Muscle layer of colon (tissue), 2 donors: ENCODE measurements around the gene NARF.

Source experiments
- H3K27ac ChIP-seq: one replicate; pipeline ENCODE4 v1.7.0; 2013; ENCODE audit warnings: low read depth, mild to moderate bottlenecking, low read length, moderate library complexity
- H3K27me3 ChIP-seq, 2 donors: one replicate each; pipeline ENCODE4 v1.7.0; 2013; ENCODE audit warnings: low read length in 2 of 2, mild to moderate bottlenecking in 2 of 2; ENCODE audit not compliant: insufficient read depth in 2 of 2, control insufficient read depth in 1 of 2
- H3K36me3 ChIP-seq: one replicate; pipeline ENCODE4 v1.7.0; 2013; ENCODE audit warnings: mild to moderate bottlenecking, low read length; ENCODE audit not compliant: insufficient read depth
- H3K4me1 ChIP-seq: one replicate; pipeline ENCODE4 v1.7.0; 2013; ENCODE audit warnings: mild to moderate bottlenecking, low read length; ENCODE audit not compliant: insufficient read depth
- H3K4me3 ChIP-seq, 2 donors: one replicate each; pipeline ENCODE4 v1.7.0; 2013; ENCODE audit warnings: low read length in 2 of 2, low read depth in 1 of 2, mild to moderate bottlenecking in 1 of 2, moderate library complexity in 1 of 2
- H3K9ac ChIP-seq: one replicate; pipeline ENCODE4 v1.7.0; 2013; ENCODE audit warnings: low read length
- H3K9me3 ChIP-seq: one replicate; pipeline ENCODE4 v1.7.0; 2013; ENCODE audit warnings: mild to moderate bottlenecking, low read length
- donor health status: abdominal sarcoma.
- donor health status: Adenocarcinoma of cecum.

The NARF gene

GRCh38 chr17:82435601-82436583 is 22.6 kb upstream of the NARF start:
- Histone ChIP-seq H3K27me3 (no peaks in the 10 kb centered on the region), H3K27ac (no peak overlapping the region), H3K9me3 (no peaks in the 10 kb centered on the region), H3K4me1 (no peaks in the 10 kb centered on the region), H3K36me3 (no peaks in the 10 kb centered on the region), H3K4me3 (no peak overlapping the region), H3K9ac (no peak overlapping the region)

GRCh38 chr17:82436601-82437324 is 21.8 kb upstream of the NARF start:
- H3K9me3 ChIP-seq, result no peaks in the 10 kb centered on the region
- H3K27ac ChIP-seq, result no peak overlapping the region
- H3K4me3 ChIP-seq, result no peak overlapping the region
- no peaks in the 10 kb centered on the region for H3K4me1 ChIP-seq
- H3K27me3 ChIP-seq, result no peaks in the 10 kb centered on the region
- H3K9ac ChIP-seq, result no peak overlapping the region
- H3K36me3 ChIP-seq, result no peaks in the 10 kb centered on the region

- H3K9ac ChIP-seq, result no peak overlapping the region
- H3K36me3 ChIP-seq, result no peaks in the 10 kb centered on the region
- no peak overlapping the region for H3K4me3 ChIP-seq
Observed at GRCh38 chr17:82437325-82437668, 21.2 kb upstream of the NARF start.

GRCh38 chr17:82438401-82439193 is 19.9 kb upstream of the NARF start:
- Histone ChIP-seq H3K36me3 (peaks cover 8% of the 10 kb centered on the region), H3K4me3 (no peak overlapping the region), H3K4me1 (no peaks in the 10 kb centered on the region), H3K27ac (no peak overlapping the region), H3K27me3 (no peaks in the 10 kb centered on the region), H3K9ac (no peak overlapping the region), H3K9me3 (no peaks in the 10 kb centered on the region)

More at GRCh38 chr17:82437325-82437668, 21.2 kb upstream of the NARF start:
- Histone ChIP-seq H3K27me3 (no peaks in the 10 kb centered on the region), H3K9me3 (no peaks in the 10 kb centered on the region), H3K27ac (no peak overlapping the region), H3K4me1 (no peaks in the 10 kb centered on the region)

- no peaks in the 10 kb centered on the region for H3K27me3 ChIP-seq
- H3K4me3 ChIP-seq, result no peak overlapping the region
- H3K4me1 ChIP-seq, result no peaks in the 10 kb centered on the region
- H3K27ac ChIP-seq, result no peak overlapping the region
- H3K9ac ChIP-seq, result no peak overlapping the region
- H3K9me3 ChIP-seq, result no peaks in the 10 kb centered on the region
- H3K36me3 ChIP-seq, result peaks cover 8% of the 10 kb centered on the region
Observed at GRCh38 chr17:82439194-82439828, 19.2 kb upstream of the NARF start.

GRCh38 chr17:82439829-82440365 is 18.6 kb upstream of the NARF start:
- Histone ChIP-seq H3K4me3 (no peak overlapping the region), H3K36me3 (peaks cover 8% of the 10 kb centered on the region), H3K27ac (no peak overlapping the region), H3K9ac (no peak overlapping the region), H3K9me3 (no peaks in the 10 kb centered on the region), H3K27me3 (no peaks in the 10 kb centered on the region), H3K4me1 (no peaks in the 10 kb centered on the region)

- H3K36me3 ChIP-seq, result peaks cover 8% of the 10 kb centered on the region
- no peaks in the 10 kb centered on the region for H3K4me1 ChIP-seq
- no peaks in the 10 kb centered on the region for H3K9me3 ChIP-seq
- H3K27ac ChIP-seq, result no peak overlapping the region
- H3K27me3 ChIP-seq, result no peaks in the 10 kb centered on the region
- no peak overlapping the region for H3K9ac ChIP-seq
- H3K4me3 ChIP-seq, result no peak overlapping the region
Observed at GRCh38 chr17:82440469-82440981, 18.0 kb upstream of the NARF start.

- no peaks in the 10 kb centered on the region for H3K4me1 ChIP-seq
- H3K9me3 ChIP-seq, result no peaks in the 10 kb centered on the region
- no peaks in the 10 kb centered on the region for H3K27me3 ChIP-seq
- no peak overlapping the region for H3K4me3 ChIP-seq
- H3K36me3 ChIP-seq, result peaks cover 8% of the 10 kb centered on the region
- H3K27ac ChIP-seq, result no peak overlapping the region
- no peak overlapping the region for H3K9ac ChIP-seq
Observed at GRCh38 chr17:82440991-82441627, 17.4 kb upstream of the NARF start.

GRCh38 chr17:82441691-82442487 is 16.7 kb upstream of the NARF start:
- Histone ChIP-seq H3K9ac (no peak overlapping the region), H3K9me3 (no peaks in the 10 kb centered on the region), H3K27me3 (no peaks in the 10 kb centered on the region), H3K27ac (no peak overlapping the region), H3K4me1 (no peaks in the 10 kb centered on the region), H3K36me3 (peaks cover 8% of the 10 kb centered on the region), H3K4me3 (no peak overlapping the region)
